Stomach (tissue), 9 donors: Measurements from ENCODE around the gene CHST7. TPM values are rescaled to one million over a fixed set of nuclear protein-coding genes. Genes with fewer than 3 reads are reported as not detected.

Experiments used
- DNase-seq, 2 donors: peaks; one replicate each; pipeline versions ENCODE4 v3.0.0 to v3.0.0-alpha.2; 2013 to 2019
- H3K27ac ChIP-seq, 5 donors: fragments of 200-600 bp in 4 of 5; sonication (generic) in 4 of 5; one replicate each; pipeline ENCODE4 v1.5.1; 2013 to 2019; ENCODE audit warnings: mild to moderate bottlenecking in 1 of 5, moderate library complexity in 1 of 5
- H3K27me3 ChIP-seq, 3 donors: fragments of 200-600 bp; sonication (generic); one replicate each; pipeline ENCODE4 v1.5.1; 2017 to 2019; ENCODE audit warnings: mixed run types in 1 of 3
- H3K36me3 ChIP-seq, 4 donors: fragments of 200-600 bp; sonication (generic); 1 replicate in 3 of 4; 2 replicates in 1 of 4; pipeline ENCODE4 v1.5.1; 2016 to 2019
- H3K4me1 ChIP-seq, 4 donors: fragments of 200-600 bp; sonication (generic); one replicate each; pipeline ENCODE4 v1.5.1; 2016 to 2019
- H3K4me3 ChIP-seq, 4 donors: fragments of 200-600 bp; sonication (generic) in 3 of 4; one replicate each; pipeline ENCODE4 v1.5.1; 2016 to 2019; ENCODE audit warnings: mild to moderate bottlenecking in 1 of 4
- H3K9me3 ChIP-seq, 4 donors: fragments of 200-600 bp; sonication (generic); one replicate each; pipeline ENCODE4 v1.5.1; 2016 to 2019
- CTCF ChIP-seq, 7 experiments: fragments of 450-650 bp in 4 of 7; fragments of 200-600 bp in 3 of 7; sonication (generic) in 3 of 7; IDR thresholded peaks; one replicate each; pipeline ENCODE4 v1.5.1; 2016 to 2019; ENCODE audit warnings: antibody characterized with exemption in 7 of 7, control low read depth in 2 of 7, mild to moderate bottlenecking in 1 of 7
- EP300 ChIP-seq: sonication (generic); formaldehyde crosslinking; IDR thresholded peaks from one replicate; pipeline ENCODE4 v1.6.1; 2017; ENCODE audit warnings: antibody characterized with exemption
- POLR2A ChIP-seq, 4 donors: fragments of 450-650 bp; IDR thresholded peaks; one replicate each; pipeline ENCODE4 v1.6.1; 2016; ENCODE audit warnings: antibody characterized with exemption in 4 of 4, control low read depth in 2 of 4, mild to moderate bottlenecking in 1 of 4, moderate library complexity in 1 of 4
- POLR2AphosphoS5 ChIP-seq, 3 donors: sonication (generic); formaldehyde crosslinking; IDR thresholded peaks; one replicate each; pipeline ENCODE4 v1.6.1; 2016; ENCODE audit warnings: antibody characterized with exemption in 3 of 3
- WGBS, 5 donors: extraction: QIAGEN DNeasy Blood & Tissue Kit in 3 of 5; methylation state at CpG; one replicate each; pipeline versions ENCODE4 v1.1.5 to v1.1.7; 2013 to 2018; 5-methylcytosine and 5-hydroxymethylcytosine counted together
- intact Hi-C: fragments of 100-400 bp; cut with DNase I; formaldehyde crosslinking; loops from one replicate; pipeline ENCODE4 v1.15.1; 2023; ENCODE audit warnings: low total_unique reads
- polyA plus RNA-seq, 3 donors: library from polyadenylated mRNA; stranded (reverse); fragments of 200-250 nt; gene quantifications; one replicate each; pipeline ENCODE4 v1.2.3, GENCODE V29; 2013
- total RNA-seq, 5 donors: library from RNA; depleted of rRNA; stranded (reverse); fragments of >200 nt; gene quantifications; one replicate each; pipeline versions ENCODE4 v1.1.0 to v1.2.3, GENCODE V29; 2014 to 2016
- donor health status: healthy with polysubstance abuse.
- donor health status: Bipolar disorder and iron deficiency.
- donor health status: healthy.

The CHST7 gene
- total and polyA plus RNA-seq, 8 donors, result 0.29 to 10.1 (median 2.1) TPM

- 76 to 88% (median 80%) methylated on average over 5 of the region's 5 CpGs for WGBS, 5 donors
- intact Hi-C loops, result no loop called here
Measured at GRCh38 chrX:46610070-46610658, 36.6 kb downstream of the CHST7 start.

GRCh38 chrX:46611658-46612362, 38.2 kb downstream of the CHST7 start:
- 76 to 86% (median 86%) methylated on average over 11 to 13 of the region's 13 CpGs for WGBS, 5 donors
- H3K9me3 ChIP-seq, result no peaks in the 10 kb centered on the region
- no peak overlapping the region for H3K27ac ChIP-seq
- H3K4me3 ChIP-seq, result no peak overlapping the region
- H3K36me3 ChIP-seq, result peaks cover 0 to 7% (median 0%) of the 10 kb centered on the region in 4 donors
- DNase-seq, result no peak
- intact Hi-C loops, result no loop called here
- no peaks in the 10 kb centered on the region for H3K4me1 ChIP-seq
- no peak for TF ChIP-seq POLR2AphosphoS5 (IDR thresholded peaks at IDR 0.05)
- no peak for TF ChIP-seq POLR2A (IDR thresholded peaks at IDR 0.05)
- TF ChIP-seq CTCF (IDR thresholded peaks at IDR 0.05), result no peak
- no peak for TF ChIP-seq EP300
- H3K27me3 ChIP-seq, result no peaks in the 10 kb centered on the region

More at GRCh38 chrX:46610070-46610658, 36.6 kb downstream of the CHST7 start:
- no peak for DNase-seq
- no peak overlapping the region for H3K27ac ChIP-seq
- no peak for TF ChIP-seq CTCF (IDR thresholded peaks at IDR 0.05)
- TF ChIP-seq POLR2A (IDR thresholded peaks at IDR 0.05), result no peak
- no peak for TF ChIP-seq POLR2AphosphoS5 (IDR thresholded peaks at IDR 0.05)
- no peak for TF ChIP-seq EP300
- H3K4me3 ChIP-seq, result no peak overlapping the region
- H3K27me3 ChIP-seq, result no peaks in the 10 kb centered on the region
- no peaks in the 10 kb centered on the region for H3K9me3 ChIP-seq
- no peaks in the 10 kb centered on the region for H3K4me1 ChIP-seq
- H3K36me3 ChIP-seq, result peaks cover 0 to 5% (median 0%) of the 10 kb centered on the region in 4 donors

- intact Hi-C loops, result no loop called here
- Histone ChIP-seq H3K27ac (no peak overlapping the region), H3K4me3 (no peak overlapping the region), H3K4me1 (peaks cover 0 to 12% (median 0%) of the 10 kb centered on the region in 4 donors), H3K27me3 (no peaks in the 10 kb centered on the region), H3K9me3 (peaks cover 0 to 11% (median 0%) of the 10 kb centered on the region in 4 donors), H3K36me3 (peaks cover 0 to 12% (median 0%) of the 10 kb centered on the region in 4 donors)
- TF ChIP-seq EP300, result no peak
- no peak for TF ChIP-seq POLR2AphosphoS5 (IDR thresholded peaks at IDR 0.05)
- no peak for TF ChIP-seq POLR2A (IDR thresholded peaks at IDR 0.05)
- TF ChIP-seq CTCF (IDR thresholded peaks at IDR 0.05), result no peak
- DNase-seq, result no peak
Measured at GRCh38 chrX:46617906-46618305, 44.3 kb downstream of the CHST7 start.

DNA sequence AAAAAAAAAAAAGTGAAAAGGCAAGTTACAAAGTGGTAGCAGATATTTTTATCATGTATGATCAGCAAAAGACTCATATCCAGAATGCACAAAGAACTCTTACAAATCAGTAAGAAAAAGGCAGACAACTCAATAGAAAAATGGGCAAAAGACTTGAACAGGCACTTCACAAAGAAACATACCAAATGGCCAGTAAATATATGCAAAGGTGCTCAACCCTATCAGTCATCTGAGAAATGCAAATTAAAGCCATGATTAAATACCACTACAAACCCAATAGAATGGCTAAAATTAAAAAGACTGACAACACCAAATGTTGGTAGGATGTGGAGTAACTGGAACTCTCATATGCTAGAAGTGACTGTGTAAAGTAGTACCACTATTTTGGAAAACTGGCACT, 45.4 kb downstream of the CHST7 start:
- H3K4me1 ChIP-seq, result peaks cover 0 to 22% (median 1%) of the 10 kb centered on the region in 4 donors
- peaks cover 0 to 12% (median 0%) of the 10 kb centered on the region in 4 donors for H3K36me3 ChIP-seq
- no peak for TF ChIP-seq POLR2AphosphoS5 (IDR thresholded peaks at IDR 0.05)
- TF ChIP-seq POLR2A (IDR thresholded peaks at IDR 0.05), result no peak
- intact Hi-C loops, result no loop called here
- peaks cover 0 to 11% (median 0%) of the 10 kb centered on the region in 4 donors for H3K9me3 ChIP-seq
- no peak overlapping the region for H3K4me3 ChIP-seq
- H3K27me3 ChIP-seq, result no peaks in the 10 kb centered on the region
- DNase-seq, result no peak
- H3K27ac ChIP-seq, result no peak overlapping the region

DNA sequence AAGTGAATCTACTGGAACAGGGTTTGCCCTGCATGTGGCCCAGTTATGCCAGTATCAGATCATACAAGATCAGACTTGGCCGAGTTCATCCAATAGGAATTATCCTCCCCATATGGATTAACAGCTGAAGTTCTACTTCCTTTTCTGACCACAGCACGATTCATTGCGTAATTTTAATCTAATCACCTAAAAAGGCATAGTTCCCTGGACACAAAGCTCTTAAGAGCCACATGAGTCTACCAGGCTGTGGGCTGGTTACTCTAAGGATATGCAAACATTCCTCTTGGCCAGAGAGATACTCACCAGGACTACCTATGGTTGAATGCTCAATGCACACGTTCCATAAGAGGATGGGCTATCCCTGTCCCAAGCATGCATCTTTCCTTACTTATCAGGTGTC, 46.9 kb downstream of the CHST7 start:
- intact Hi-C loops, result no loop called here
- WGBS, 5 donors, result 54 to 77% (median 72%) methylated on average over 4 of the region's 4 CpGs
- Histone ChIP-seq H3K36me3 (peaks cover 0 to 5% (median 0%) of the 10 kb centered on the region in 4 donors), H3K27ac (no peak overlapping the region), H3K4me1 (peaks cover 0 to 26% (median 2%) of the 10 kb centered on the region in 4 donors), H3K4me3 (no peak overlapping the region), H3K27me3 (no peaks in the 10 kb centered on the region), H3K9me3 (peaks cover 0 to 11% (median 0%) of the 10 kb centered on the region in 4 donors)
- no peak for TF ChIP-seq EP300
- no peak for TF ChIP-seq POLR2AphosphoS5 (IDR thresholded peaks at IDR 0.05)
- no peak for TF ChIP-seq POLR2A (IDR thresholded peaks at IDR 0.05)
- no peak for TF ChIP-seq CTCF (IDR thresholded peaks at IDR 0.05)
- DNase-seq, result no peak
